SK-N-SH treated with all-trans-retinoic acid at 6 μM for 48 hours (cell line): ENCODE results near the gene VAV3.

ENCODE experiments used
- ATAC-seq: fragments of 200-7000 bp; cut with Tn5 transposase; 3 replicates; pipeline ENCODE4 v1.9.1; 2020; ENCODE audit warnings: mild to moderate bottlenecking, moderate library complexity
- ARNTL ChIP-seq: fragments of 450-650 bp; formaldehyde crosslinking; IDR thresholded peaks from 2 replicates; pipeline ENCODE4 v1.5.0; 2020; ENCODE audit warnings: low read depth, mild to moderate bottlenecking, moderate library complexity, borderline replicate concordance
- BACH2 ChIP-seq: fragments of 250-450 bp; sonication (Bioruptor Pico); IDR thresholded peaks from 2 replicates; pipeline ENCODE4 v1.9.0; 2021; ENCODE audit warnings: mild to moderate bottlenecking, borderline replicate concordance
- ESRRG ChIP-seq: fragments of 250-450 bp; sonication (Bioruptor Pico); IDR thresholded peaks from 2 replicates; pipeline ENCODE4 v1.6.1; 2021; ENCODE audit warnings: mild to moderate bottlenecking
- ISL1 ChIP-seq: fragments of 250-450 bp; sonication (Bioruptor Pico); IDR thresholded peaks from 2 replicates; pipeline ENCODE4 v2.1.2; 2022; ENCODE audit warnings: mild to moderate bottlenecking, moderate library complexity
- OSR1 ChIP-seq: fragments of 250-450 bp; sonication (Bioruptor Pico); IDR thresholded peaks from 2 replicates; pipeline ENCODE4 v1.8.0; 2022; ENCODE audit warnings: moderate library complexity, mild to moderate bottlenecking, inconsistent platforms
- PPARA ChIP-seq: fragments of 250-450 bp; sonication (Bioruptor Pico); IDR thresholded peaks from 2 replicates; pipeline ENCODE4 v1.5.0; 2020; ENCODE audit warnings: mild to moderate bottlenecking, borderline replicate concordance
- RARB ChIP-seq: fragments of 250-450 bp; sonication (Bioruptor Pico); IDR thresholded peaks from 2 replicates; pipeline ENCODE4 v1.8.0; 2021; ENCODE audit warnings: mild to moderate bottlenecking, moderate library complexity
- SNAI2 ChIP-seq: fragments of 250-450 bp; sonication (Bioruptor Pico); IDR thresholded peaks from 2 replicates; pipeline ENCODE4 v1.5.0; 2020; ENCODE audit warnings: mild to moderate bottlenecking, moderate library complexity
- TCF4 ChIP-seq: fragments of 250-450 bp; sonication (Bioruptor Pico); IDR thresholded peaks from 2 replicates; pipeline ENCODE4 v1.8.0; 2021; ENCODE audit warnings: mild to moderate bottlenecking, moderate library complexity, borderline replicate concordance
- TOX ChIP-seq: fragments of 250-450 bp; sonication (Bioruptor Pico); IDR thresholded peaks from 2 replicates; pipeline ENCODE4 v1.8.0; 2021; ENCODE audit warnings: mild to moderate bottlenecking, moderate library complexity, borderline replicate concordance
- ZNF70 ChIP-seq: fragments of 450-650 bp; formaldehyde crosslinking; IDR thresholded peaks from 2 replicates; pipeline ENCODE4 v1.5.0; 2020; ENCODE audit warnings: mild to moderate bottlenecking, moderate library complexity
- ZNF8 ChIP-seq: fragments of 450-650 bp; formaldehyde crosslinking; IDR thresholded peaks from 2 replicates; pipeline ENCODE4 v1.5.0; 2020; ENCODE audit warnings: mild to moderate bottlenecking, moderate library complexity
- TF ChIP-seq, protein P1 (sequence below): fragments of 250-450 bp; sonication (Bioruptor Pico); IDR thresholded peaks from 2 replicates; pipeline ENCODE4 v1.8.0; 2020; ENCODE audit warnings: mild to moderate bottlenecking, moderate library complexity, borderline replicate concordance
- TF ChIP-seq, protein P2 (sequence below): fragments of 250-450 bp; sonication (Bioruptor Pico); IDR thresholded peaks from 2 replicates; pipeline ENCODE4 v1.5.0; 2020; ENCODE audit warnings: mild to moderate bottlenecking, moderate library complexity
- TF ChIP-seq, protein P3 (sequence below): fragments of 250-450 bp; sonication (Bioruptor Pico); IDR thresholded peaks from 2 replicates; pipeline ENCODE4 v1.5.1; 2021; ENCODE audit warnings: mild to moderate bottlenecking, moderate library complexity
- TF ChIP-seq, protein P4 (sequence below): fragments of 250-450 bp; sonication (Bioruptor Pico); IDR thresholded peaks from 2 replicates; pipeline ENCODE4 v1.5.1; 2020; ENCODE audit warnings: low read depth, mild to moderate bottlenecking, moderate library complexity

VAV3 gene

DNA sequence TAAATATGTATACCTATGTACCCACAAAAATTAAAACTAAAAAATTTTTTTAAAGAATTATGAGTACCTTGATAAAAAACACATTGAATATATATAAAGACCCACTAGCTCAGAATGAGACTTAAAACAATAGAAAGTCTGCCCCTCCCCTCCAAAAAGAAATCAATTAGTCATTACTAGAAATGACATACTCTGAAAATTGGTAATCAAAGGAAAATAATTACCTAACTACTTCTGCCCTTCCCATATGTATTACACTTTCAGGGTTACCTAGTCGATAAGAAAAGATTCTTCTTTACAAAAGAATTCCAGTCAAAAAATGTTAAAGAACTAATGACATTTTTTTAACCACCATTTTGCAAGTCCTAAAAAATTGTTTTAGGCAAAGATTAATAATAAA, 34.7 kb downstream of the VAV3 start:
- TF ChIP-seq, protein P1, sequence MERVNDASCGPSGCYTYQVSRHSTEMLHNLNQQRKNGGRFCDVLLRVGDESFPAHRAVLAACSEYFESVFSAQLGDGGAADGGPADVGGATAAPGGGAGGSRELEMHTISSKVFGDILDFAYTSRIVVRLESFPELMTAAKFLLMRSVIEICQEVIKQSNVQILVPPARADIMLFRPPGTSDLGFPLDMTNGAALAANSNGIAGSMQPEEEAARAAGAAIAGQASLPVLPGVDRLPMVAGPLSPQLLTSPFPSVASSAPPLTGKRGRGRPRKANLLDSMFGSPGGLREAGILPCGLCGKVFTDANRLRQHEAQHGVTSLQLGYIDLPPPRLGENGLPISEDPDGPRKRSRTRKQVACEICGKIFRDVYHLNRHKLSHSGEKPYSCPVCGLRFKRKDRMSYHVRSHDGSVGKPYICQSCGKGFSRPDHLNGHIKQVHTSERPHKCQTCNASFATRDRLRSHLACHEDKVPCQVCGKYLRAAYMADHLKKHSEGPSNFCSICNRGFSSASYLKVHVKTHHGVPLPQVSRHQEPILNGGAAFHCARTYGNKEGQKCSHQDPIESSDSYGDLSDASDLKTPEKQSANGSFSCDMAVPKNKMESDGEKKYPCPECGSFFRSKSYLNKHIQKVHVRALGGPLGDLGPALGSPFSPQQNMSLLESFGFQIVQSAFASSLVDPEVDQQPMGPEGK (CRISPR knock-in tag), result no peak
- TF ChIP-seq, protein P2, sequence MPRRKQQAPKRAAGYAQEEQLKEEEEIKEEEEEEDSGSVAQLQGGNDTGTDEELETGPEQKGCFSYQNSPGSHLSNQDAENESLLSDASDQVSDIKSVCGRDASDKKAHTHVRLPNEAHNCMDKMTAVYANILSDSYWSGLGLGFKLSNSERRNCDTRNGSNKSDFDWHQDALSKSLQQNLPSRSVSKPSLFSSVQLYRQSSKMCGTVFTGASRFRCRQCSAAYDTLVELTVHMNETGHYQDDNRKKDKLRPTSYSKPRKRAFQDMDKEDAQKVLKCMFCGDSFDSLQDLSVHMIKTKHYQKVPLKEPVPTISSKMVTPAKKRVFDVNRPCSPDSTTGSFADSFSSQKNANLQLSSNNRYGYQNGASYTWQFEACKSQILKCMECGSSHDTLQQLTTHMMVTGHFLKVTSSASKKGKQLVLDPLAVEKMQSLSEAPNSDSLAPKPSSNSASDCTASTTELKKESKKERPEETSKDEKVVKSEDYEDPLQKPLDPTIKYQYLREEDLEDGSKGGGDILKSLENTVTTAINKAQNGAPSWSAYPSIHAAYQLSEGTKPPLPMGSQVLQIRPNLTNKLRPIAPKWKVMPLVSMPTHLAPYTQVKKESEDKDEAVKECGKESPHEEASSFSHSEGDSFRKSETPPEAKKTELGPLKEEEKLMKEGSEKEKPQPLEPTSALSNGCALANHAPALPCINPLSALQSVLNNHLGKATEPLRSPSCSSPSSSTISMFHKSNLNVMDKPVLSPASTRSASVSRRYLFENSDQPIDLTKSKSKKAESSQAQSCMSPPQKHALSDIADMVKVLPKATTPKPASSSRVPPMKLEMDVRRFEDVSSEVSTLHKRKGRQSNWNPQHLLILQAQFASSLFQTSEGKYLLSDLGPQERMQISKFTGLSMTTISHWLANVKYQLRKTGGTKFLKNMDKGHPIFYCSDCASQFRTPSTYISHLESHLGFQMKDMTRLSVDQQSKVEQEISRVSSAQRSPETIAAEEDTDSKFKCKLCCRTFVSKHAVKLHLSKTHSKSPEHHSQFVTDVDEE (CRISPR knock-in tag), result no peak
- TF ChIP-seq ZNF8 (CRISPR knock-in tag) (no peak), OSR1 (CRISPR knock-in tag) (no peak), RARB (no peak), ARNTL (CRISPR knock-in tag) (no peak)
- ATAC-seq, result no peak

DNA sequence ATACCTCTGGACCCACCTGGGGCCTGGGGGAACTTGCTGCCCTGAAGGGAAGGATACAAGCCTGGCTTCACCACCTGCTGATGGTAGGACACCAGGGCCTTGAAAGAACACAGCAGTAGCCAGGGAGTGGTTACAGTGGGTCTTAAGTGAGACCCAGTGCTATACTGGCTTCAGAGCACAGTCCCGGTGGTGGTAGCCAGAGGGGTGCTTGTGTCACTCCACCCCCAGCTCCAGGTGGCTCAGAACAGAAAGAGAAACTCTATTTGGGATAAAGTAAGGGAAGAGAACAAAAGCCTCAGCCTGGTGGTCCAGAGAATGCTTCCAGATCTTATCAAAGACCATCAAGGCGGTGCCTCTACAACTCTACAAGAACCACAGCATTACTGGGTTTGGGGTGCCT, 37.2 kb downstream of the VAV3 start:
- no peak for ATAC-seq
- TF ChIP-seq TOX (no peak), TCF4 (CRISPR knock-in tag) (no peak), ZNF70 (CRISPR knock-in tag) (no peak), PPARA (CRISPR knock-in tag) (no peak), ZNF8 (CRISPR knock-in tag) (no peak), ISL1 (CRISPR knock-in tag) (no peak)
- TF ChIP-seq, protein P1 (CRISPR knock-in tag), result no peak

DNA sequence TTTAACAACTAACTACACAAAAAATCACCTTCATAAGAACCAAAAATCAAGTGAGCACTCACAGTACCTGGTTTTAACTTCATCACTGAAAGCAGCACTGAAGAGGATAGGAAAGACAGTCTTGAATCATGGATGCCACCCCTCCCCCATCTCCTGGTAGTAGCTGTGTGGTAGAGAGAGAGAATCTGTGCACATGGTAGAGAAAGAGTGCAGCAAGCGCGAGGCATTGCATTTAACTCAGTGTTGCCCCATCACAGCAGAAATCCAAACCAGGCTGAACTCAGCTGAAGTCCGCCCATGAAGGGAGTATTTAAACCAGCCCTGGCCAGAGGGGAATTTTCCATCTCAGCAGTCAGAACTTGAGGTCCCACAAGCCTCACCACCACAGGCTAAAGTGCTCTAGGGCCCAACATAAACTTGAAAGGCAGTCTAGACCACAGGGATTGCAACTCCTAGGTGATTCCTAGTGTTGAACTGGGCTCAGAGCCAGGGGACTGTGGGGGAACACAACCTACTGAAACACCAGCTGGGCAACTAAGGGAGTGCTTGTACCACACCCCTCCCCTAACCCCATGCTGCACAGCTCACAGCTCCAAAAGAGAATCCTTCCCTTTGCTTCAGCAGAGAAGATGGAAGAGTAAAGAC, 38.4 kb downstream of the VAV3 start:
- no peak for TF ChIP-seq SNAI2 (CRISPR knock-in tag)
- TF ChIP-seq RARB, result no peak
- TF ChIP-seq BACH2 (CRISPR knock-in tag), result no peak
- no peak for TF ChIP-seq TOX
- TF ChIP-seq, protein P3, sequence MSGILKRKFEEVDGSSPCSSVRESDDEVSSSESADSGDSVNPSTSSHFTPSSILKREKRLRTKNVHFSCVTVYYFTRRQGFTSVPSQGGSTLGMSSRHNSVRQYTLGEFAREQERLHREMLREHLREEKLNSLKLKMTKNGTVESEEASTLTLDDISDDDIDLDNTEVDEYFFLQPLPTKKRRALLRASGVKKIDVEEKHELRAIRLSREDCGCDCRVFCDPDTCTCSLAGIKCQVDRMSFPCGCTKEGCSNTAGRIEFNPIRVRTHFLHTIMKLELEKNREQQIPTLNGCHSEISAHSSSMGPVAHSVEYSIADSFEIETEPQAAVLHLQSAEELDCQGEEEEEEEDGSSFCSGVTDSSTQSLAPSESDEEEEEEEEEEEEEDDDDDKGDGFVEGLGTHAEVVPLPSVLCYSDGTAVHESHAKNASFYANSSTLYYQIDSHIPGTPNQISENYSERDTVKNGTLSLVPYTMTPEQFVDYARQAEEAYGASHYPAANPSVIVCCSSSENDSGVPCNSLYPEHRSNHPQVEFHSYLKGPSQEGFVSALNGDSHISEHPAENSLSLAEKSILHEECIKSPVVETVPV (CRISPR knock-in tag), result no peak
- no peak for TF ChIP-seq ZNF70 (CRISPR knock-in tag)
- TF ChIP-seq, protein P4, sequence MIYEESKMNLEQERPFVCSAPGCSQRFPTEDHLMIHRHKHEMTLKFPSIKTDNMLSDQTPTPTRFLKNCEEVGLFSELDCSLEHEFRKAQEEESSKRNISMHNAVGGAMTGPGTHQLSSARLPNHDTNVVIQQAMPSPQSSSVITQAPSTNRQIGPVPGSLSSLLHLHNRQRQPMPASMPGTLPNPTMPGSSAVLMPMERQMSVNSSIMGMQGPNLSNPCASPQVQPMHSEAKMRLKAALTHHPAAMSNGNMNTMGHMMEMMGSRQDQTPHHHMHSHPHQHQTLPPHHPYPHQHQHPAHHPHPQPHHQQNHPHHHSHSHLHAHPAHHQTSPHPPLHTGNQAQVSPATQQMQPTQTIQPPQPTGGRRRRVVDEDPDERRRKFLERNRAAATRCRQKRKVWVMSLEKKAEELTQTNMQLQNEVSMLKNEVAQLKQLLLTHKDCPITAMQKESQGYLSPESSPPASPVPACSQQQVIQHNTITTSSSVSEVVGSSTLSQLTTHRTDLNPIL (CRISPR knock-in tag), result no peak
- TF ChIP-seq, protein P1 (CRISPR knock-in tag), result no peak
- TF ChIP-seq ESRRG (CRISPR knock-in tag), result no peak
- no peak for TF ChIP-seq ARNTL (CRISPR knock-in tag)
- no peak for TF ChIP-seq ISL1 (CRISPR knock-in tag)
- TF ChIP-seq, all 23 proteins: peak for 0
- no peak for ATAC-seq
